ENCODE results near the gene ASIC2. TPM values are rescaled to one million over a fixed set of nuclear protein-coding genes. Genes with fewer than 3 reads are reported as not detected.

ASIC2 gene
- total RNA-seq, 1 experiment from 2014 or later = not detected

DNA sequence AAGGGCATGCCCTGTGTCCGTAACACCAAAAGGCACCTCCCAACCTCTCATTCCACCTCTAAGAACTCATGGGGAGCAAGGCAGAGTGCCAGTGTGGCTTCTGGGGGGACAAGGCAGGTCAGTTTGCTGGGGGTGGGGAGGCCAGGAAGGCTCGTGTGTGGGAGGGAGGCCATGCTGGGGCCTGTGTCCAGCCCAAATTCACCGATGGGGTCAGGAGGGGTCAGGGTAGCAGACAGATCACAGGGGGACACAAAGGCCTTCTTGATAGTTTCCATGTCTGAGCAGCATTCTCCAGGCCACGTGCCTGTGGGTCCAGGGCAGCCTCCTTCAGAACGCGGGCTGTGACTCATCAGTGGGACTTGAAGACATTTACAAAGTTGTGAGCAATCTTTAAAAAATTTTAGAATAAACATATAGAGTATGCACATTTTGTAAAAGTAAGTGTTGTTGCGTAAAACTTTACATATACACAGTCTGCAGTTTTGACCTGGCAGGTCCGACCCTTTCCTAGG is 280.5 kb downstream of the ASIC2 start:
- ATAC-seq (no peak), DNase-seq (ENCODE audit: low read depth, low spot score) (no peak)
- Histone ChIP-seq H3K9ac (ENCODE audit: low read length) (no peak overlapping the region), H3K79me2 (ENCODE audit: insufficient read depth, low read length) (no peaks in the 10 kb centered on the region), H3K9me3 (ENCODE audit: control insufficient read depth in 1 of 2, insufficient read depth in 1 of 2, low read depth in 1 of 2, low read length in 2 of 2) (no peaks in the 10 kb centered on the region), H3K4me3 (replicated peaks in 1 of 2; ENCODE audit: low read depth in 1 of 2, low read length in 2 of 2) (no peak overlapping the region), H4K20me1 (ENCODE audit: insufficient read depth) (no peaks in the 10 kb centered on the region), H3K4me2 (ENCODE audit: low read length) (no peak overlapping the region), H3K4me1 (ENCODE audit: control insufficient read depth in 1 of 2, insufficient read depth in 2 of 2, low read length in 2 of 2) (peaks cover 0 to 8% of the 10 kb centered on the region in 2 experiments; a peak in 1 of 4 replicates), H3K27me3 (ENCODE audit: insufficient read depth, low read length) (no peaks in the 10 kb centered on the region), H2AFZ (ENCODE audit: low read depth, low read length, poor library complexity, severe bottlenecking) (no peak overlapping the region), H3K36me3 (ENCODE audit: control insufficient read depth in 1 of 2, insufficient read depth in 2 of 2, low read length in 2 of 2) (no peaks in the 10 kb centered on the region), H3K27ac (ENCODE audit: low read depth, low read length) (no peak overlapping the region), H3K9me2 (ENCODE audit: insufficient read depth) (no peaks in the 10 kb centered on the region)
- ChIA-PET CTCF (interaction anchor here (1.0 to 1.1 kb wide), 2 partner anchors 26 to 103 kb away, joined by 3 read pairs; no protein-coding TSS in a partner anchor), POLR2A (no interaction called here), RAD21 (ENCODE audit: low non-redundant PET in 1 of 2, low total read pairs in 2 of 2, uncharacterized antibody in 2 of 2, unreplicated experiment in 2 of 2) (no interaction called here)
- intact Hi-C loops (cut with micrococcal nuclease) = no loop called here
- TF ChIP-seq POLR2AphosphoS5 (IDR thresholded peaks at IDR 0.05; ENCODE audit: low read depth, low read length) = no peak
- TF ChIP-seq ZFX (IDR thresholded peaks at IDR 0.05) = no peak
- TF ChIP-seq, protein P1, sequence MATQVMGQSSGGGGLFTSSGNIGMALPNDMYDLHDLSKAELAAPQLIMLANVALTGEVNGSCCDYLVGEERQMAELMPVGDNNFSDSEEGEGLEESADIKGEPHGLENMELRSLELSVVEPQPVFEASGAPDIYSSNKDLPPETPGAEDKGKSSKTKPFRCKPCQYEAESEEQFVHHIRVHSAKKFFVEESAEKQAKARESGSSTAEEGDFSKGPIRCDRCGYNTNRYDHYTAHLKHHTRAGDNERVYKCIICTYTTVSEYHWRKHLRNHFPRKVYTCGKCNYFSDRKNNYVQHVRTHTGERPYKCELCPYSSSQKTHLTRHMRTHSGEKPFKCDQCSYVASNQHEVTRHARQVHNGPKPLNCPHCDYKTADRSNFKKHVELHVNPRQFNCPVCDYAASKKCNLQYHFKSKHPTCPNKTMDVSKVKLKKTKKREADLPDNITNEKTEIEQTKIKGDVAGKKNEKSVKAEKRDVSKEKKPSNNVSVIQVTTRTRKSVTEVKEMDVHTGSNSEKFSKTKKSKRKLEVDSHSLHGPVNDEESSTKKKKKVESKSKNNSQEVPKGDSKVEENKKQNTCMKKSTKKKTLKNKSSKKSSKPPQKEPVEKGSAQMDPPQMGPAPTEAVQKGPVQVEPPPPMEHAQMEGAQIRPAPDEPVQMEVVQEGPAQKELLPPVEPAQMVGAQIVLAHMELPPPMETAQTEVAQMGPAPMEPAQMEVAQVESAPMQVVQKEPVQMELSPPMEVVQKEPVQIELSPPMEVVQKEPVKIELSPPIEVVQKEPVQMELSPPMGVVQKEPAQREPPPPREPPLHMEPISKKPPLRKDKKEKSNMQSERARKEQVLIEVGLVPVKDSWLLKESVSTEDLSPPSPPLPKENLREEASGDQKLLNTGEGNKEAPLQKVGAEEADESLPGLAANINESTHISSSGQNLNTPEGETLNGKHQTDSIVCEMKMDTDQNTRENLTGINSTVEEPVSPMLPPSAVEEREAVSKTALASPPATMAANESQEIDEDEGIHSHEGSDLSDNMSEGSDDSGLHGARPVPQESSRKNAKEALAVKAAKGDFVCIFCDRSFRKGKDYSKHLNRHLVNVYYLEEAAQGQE (IDR thresholded peaks at IDR 0.05; ENCODE audit: low read depth) = no peak
- no peak for TF ChIP-seq EGR1 (IDR thresholded peaks at IDR 0.05; ENCODE audit: low read depth)
- TF ChIP-seq, protein P2, sequence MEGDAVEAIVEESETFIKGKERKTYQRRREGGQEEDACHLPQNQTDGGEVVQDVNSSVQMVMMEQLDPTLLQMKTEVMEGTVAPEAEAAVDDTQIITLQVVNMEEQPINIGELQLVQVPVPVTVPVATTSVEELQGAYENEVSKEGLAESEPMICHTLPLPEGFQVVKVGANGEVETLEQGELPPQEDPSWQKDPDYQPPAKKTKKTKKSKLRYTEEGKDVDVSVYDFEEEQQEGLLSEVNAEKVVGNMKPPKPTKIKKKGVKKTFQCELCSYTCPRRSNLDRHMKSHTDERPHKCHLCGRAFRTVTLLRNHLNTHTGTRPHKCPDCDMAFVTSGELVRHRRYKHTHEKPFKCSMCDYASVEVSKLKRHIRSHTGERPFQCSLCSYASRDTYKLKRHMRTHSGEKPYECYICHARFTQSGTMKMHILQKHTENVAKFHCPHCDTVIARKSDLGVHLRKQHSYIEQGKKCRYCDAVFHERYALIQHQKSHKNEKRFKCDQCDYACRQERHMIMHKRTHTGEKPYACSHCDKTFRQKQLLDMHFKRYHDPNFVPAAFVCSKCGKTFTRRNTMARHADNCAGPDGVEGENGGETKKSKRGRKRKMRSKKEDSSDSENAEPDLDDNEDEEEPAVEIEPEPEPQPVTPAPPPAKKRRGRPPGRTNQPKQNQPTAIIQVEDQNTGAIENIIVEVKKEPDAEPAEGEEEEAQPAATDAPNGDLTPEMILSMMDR (IDR thresholded peaks at IDR 0.05 in 2 of 3, conservative IDR thresholded peaks at IDR 0.05 in 1 of 3; ENCODE audit: borderline replicate concordance in 1 of 3, insufficient read depth in 1 of 3, low read depth in 2 of 3, low read length in 2 of 3) = no peak
- no peak for TF ChIP-seq SIN3A (IDR thresholded peaks at IDR 0.05; ENCODE audit: low read depth)
- no peak for TF ChIP-seq CBX3 (IDR thresholded peaks at IDR 0.05; ENCODE audit: low read depth)
- TF ChIP-seq RAD21 (IDR thresholded peaks at IDR 0.05; ENCODE audit: low read depth) = no peak
- TF ChIP-seq EZH2phosphoT487 (IDR thresholded peaks at IDR 0.05; ENCODE audit: borderline replicate concordance) = no peak
- BruUV-seq (replicated peaks) = no TSS peak
